Thyroid gland (tissue), 4 donors: ENCODE results near the gene RASSF9. TPM values are rescaled to one million over a fixed set of nuclear protein-coding genes. Genes with fewer than 3 reads are reported as not detected.

Source experiments
- DNase-seq, 2 donors: peaks; one replicate each; pipeline ENCODE4 v3.0.0-alpha.2; 2019
- H3K27ac ChIP-seq, 3 donors: fragments of 200-600 bp; sonication (generic); 1 replicate in 2 of 3; 2 replicates in 1 of 3; pipeline ENCODE4 v1.5.1; 2016 to 2019; ENCODE audit warnings: mild to moderate bottlenecking in 1 of 3, moderate library complexity in 1 of 3
- H3K27me3 ChIP-seq: fragments of 200-600 bp; sonication (generic); one replicate; pipeline ENCODE4 v1.5.1; 2019
- H3K36me3 ChIP-seq, 2 donors: fragments of 200-600 bp; sonication (generic); one replicate each; pipeline ENCODE4 v1.5.1; 2016 to 2019
- H3K4me1 ChIP-seq, 2 donors: fragments of 200-600 bp; sonication (generic); one replicate each; pipeline ENCODE4 v1.5.1; 2017 to 2019
- H3K4me3 ChIP-seq, 3 donors: fragments of 200-600 bp; sonication (generic); replicated peaks in 1 of 3; 1 replicate in 2 of 3; 2 replicates in 1 of 3; pipeline ENCODE4 v1.5.1; 2016; ENCODE audit warnings: mild to moderate bottlenecking in 1 of 3
- H3K9me3 ChIP-seq: fragments of 200-600 bp; sonication (generic); one replicate; pipeline ENCODE4 v1.5.1; 2017
- CTCF ChIP-seq, 6 experiments: fragments of 200-600 bp in 3 of 6; fragments of 450-650 bp in 3 of 6; sonication (generic) in 3 of 6; IDR thresholded peaks; one replicate each; pipeline ENCODE4 v1.5.1; 2016 to 2019; ENCODE audit warnings: antibody characterized with exemption in 6 of 6, mild to moderate bottlenecking in 2 of 6, inconsistent platforms in 1 of 6, moderate library complexity in 1 of 6
- POLR2A ChIP-seq, 2 donors: fragments of 450-650 bp; IDR thresholded peaks; one replicate each; pipeline ENCODE4 v1.6.1; 2017; ENCODE audit warnings: antibody characterized with exemption in 2 of 2, mild to moderate bottlenecking in 2 of 2, moderate library complexity in 1 of 2
- WGBS, 2 donors: methylation state at CpG; one replicate each; pipeline ENCODE4 v1.1.5; 2017; 5-methylcytosine and 5-hydroxymethylcytosine counted together
- intact Hi-C: fragments of 100-400 bp; cut with DNase I; formaldehyde crosslinking; loops from one replicate; pipeline ENCODE4 v1.15.1; 2023
- total RNA-seq, 4 donors: library from RNA; depleted of rRNA; stranded (reverse); fragments of >200 nt; gene quantifications; one replicate each; pipeline ENCODE4 v1.2.3, GENCODE V29; 2016

The RASSF9 gene
- total RNA-seq, 4 donors from 2014 or later, result 8.1 to 11.8 (median 9.7) TPM

GRCh38 chr12:85782711-85783110 lies 53.5 kb downstream of the RASSF9 start:
- intact Hi-C loops, result no loop called here
- WGBS, 2 donors, result 75 to 88% methylated on average over 1 of the region's 1 CpG

DNA sequence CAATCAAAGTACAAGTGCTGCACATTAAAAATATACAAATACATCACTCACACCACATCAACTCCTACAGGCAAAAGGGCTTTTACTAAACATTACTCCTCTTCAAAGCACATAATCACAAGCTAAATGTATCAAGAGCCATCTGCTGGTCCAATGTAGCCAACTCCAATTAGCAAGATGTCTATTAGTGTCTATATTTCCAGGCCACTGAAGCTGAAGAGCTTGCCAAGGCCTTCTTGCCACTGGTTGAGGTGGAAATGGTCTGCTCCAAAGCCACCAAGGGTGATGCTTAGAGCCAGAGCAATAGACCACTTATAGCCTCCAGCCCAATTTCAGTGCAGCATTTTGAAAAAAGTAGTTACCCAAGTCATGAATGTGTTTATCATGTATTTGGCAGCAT lies 54.4 kb downstream of the RASSF9 start:
- intact Hi-C loops, result no loop called here
- no peak for DNase-seq

More at GRCh38 chr12:85782711-85783110, 53.5 kb downstream of the RASSF9 start:
- Histone ChIP-seq H3K27me3 (no peaks in the 10 kb centered on the region), H3K9me3 (no peaks in the 10 kb centered on the region), H3K27ac (no peak overlapping the region), H3K4me3 (no peak overlapping the region), H3K4me1 (no peaks in the 10 kb centered on the region), H3K36me3 (no peaks in the 10 kb centered on the region)
- DNase-seq, result no peak
- TF ChIP-seq POLR2A (IDR thresholded peaks at IDR 0.05) (no peak), CTCF (IDR thresholded peaks at IDR 0.05) (no peak)

DNA sequence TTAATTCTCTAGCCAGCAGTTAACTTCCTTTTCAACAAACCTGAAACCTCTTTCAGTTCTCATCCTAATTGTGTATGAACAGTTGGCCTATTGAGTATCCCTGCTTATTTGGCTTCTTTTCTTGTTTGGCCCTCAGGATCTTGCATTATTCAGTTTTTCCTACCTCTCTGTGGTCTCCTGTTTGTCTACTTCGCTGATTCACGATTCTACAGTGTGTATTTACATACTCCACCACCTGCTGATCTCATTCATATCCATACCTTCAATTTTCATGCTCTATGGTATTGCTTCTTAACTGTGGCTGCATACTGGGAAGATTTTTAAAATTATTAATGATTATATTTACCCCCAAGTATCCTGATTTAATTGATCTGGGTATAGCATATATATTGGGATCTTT lies 56.4 kb downstream of the RASSF9 start:
- DNase-seq, result no peak

More for the DNA sequence above, 54.4 kb downstream of the RASSF9 start:
- Histone ChIP-seq H3K27ac (no peak overlapping the region), H3K36me3 (no peaks in the 10 kb centered on the region), H3K27me3 (no peaks in the 10 kb centered on the region), H3K4me3 (no peak overlapping the region), H3K4me1 (no peaks in the 10 kb centered on the region), H3K9me3 (no peaks in the 10 kb centered on the region)
- TF ChIP-seq CTCF (IDR thresholded peaks at IDR 0.05), result no peak
- no peak for TF ChIP-seq POLR2A (IDR thresholded peaks at IDR 0.05)

DNA sequence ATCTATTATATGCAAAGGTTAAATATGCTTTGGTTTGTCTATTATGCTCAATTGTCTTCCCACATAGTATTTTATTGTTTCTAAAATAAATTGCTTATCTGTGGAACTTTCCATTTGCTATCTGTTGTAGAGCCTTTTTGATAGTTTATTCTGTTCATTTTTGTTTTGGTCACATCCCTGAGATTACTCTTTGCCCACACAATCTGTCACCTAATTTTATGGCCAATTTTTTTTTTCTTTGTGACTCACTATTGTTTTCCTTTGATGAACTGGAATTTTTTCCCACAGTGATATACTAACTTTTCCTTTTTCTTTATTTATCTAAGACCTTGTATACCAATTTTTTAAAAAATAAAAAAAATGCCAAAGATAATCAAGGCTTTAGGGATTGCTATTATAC lies 61.1 kb downstream of the RASSF9 start:
- H3K36me3 ChIP-seq, result no peaks in the 10 kb centered on the region

More for the DNA sequence above, 56.4 kb downstream of the RASSF9 start:
- Histone ChIP-seq H3K27me3 (no peaks in the 10 kb centered on the region), H3K27ac (no peak overlapping the region), H3K36me3 (no peaks in the 10 kb centered on the region), H3K4me1 (no peaks in the 10 kb centered on the region), H3K4me3 (no peak overlapping the region), H3K9me3 (no peaks in the 10 kb centered on the region)
- TF ChIP-seq POLR2A (IDR thresholded peaks at IDR 0.05) (no peak), CTCF (IDR thresholded peaks at IDR 0.05) (no peak)
- 66 to 72% methylated on average over 2 of the region's 2 CpGs for WGBS, 2 donors
- intact Hi-C loops, result no loop called here

DNA sequence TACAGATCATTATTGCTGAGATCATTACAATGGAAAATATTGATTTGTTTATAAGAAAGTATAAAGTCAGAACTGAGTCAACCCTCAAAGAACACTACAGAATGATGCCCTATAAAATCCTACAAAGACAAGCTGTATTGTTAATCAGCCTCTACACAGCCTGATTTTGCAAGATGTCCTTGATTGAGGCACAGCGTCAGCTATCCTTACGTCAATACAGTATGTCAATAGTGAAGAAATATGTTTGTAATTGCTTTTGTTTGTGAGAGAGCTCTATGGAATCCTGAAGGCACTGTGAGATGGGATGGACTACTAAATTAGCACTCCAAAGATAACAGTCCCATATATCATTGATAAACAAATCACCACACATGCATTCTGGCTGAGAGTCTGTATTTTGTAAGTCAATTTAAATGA lies 70.7 kb downstream of the RASSF9 start:
- Histone ChIP-seq H3K36me3 (no peaks in the 10 kb centered on the region), H3K4me1 (no peaks in the 10 kb centered on the region), H3K27me3 (no peaks in the 10 kb centered on the region), H3K4me3 (no peak overlapping the region), H3K9me3 (no peaks in the 10 kb centered on the region), H3K27ac (no peak overlapping the region)
- intact Hi-C loops, result no loop called here
- DNase-seq, result no peak
- no peak for TF ChIP-seq CTCF (IDR thresholded peaks at IDR 0.05)
- no peak for TF ChIP-seq POLR2A (IDR thresholded peaks at IDR 0.05)
- WGBS, 2 donors, result 85 to 88% methylated on average over 2 of the region's 2 CpGs

More for the DNA sequence above, 61.1 kb downstream of the RASSF9 start:
- Histone ChIP-seq H3K27ac (no peak overlapping the region), H3K4me1 (no peaks in the 10 kb centered on the region), H3K4me3 (no peak overlapping the region), H3K9me3 (no peaks in the 10 kb centered on the region), H3K27me3 (no peaks in the 10 kb centered on the region)
- no peak for DNase-seq
- TF ChIP-seq POLR2A (IDR thresholded peaks at IDR 0.05) (no peak), CTCF (IDR thresholded peaks at IDR 0.05) (no peak)
- intact Hi-C loops, result no loop called here
